Suprapubic skin (tissue), 3 donors: ENCODE data around the gene HECA.

Source experiments
- POLR2A ChIP-seq, 2 donors: fragments of 450-650 bp; IDR thresholded peaks; one replicate each; pipeline ENCODE4 v1.6.1; 2017; ENCODE audit warnings: antibody characterized with exemption in 2 of 2, mild to moderate bottlenecking in 2 of 2, moderate library complexity in 2 of 2
- TF ChIP-seq, protein P1 (sequence below), 2 donors: fragments of 200-600 bp in 1 of 2; fragments of 450-650 bp in 1 of 2; sonication (generic) in 1 of 2; IDR thresholded peaks; one replicate each; pipeline ENCODE4 v1.5.1; 2016 to 2019; ENCODE audit warnings: antibody characterized with exemption in 2 of 2, mild to moderate bottlenecking in 1 of 2, moderate library complexity in 1 of 2

DNA sequence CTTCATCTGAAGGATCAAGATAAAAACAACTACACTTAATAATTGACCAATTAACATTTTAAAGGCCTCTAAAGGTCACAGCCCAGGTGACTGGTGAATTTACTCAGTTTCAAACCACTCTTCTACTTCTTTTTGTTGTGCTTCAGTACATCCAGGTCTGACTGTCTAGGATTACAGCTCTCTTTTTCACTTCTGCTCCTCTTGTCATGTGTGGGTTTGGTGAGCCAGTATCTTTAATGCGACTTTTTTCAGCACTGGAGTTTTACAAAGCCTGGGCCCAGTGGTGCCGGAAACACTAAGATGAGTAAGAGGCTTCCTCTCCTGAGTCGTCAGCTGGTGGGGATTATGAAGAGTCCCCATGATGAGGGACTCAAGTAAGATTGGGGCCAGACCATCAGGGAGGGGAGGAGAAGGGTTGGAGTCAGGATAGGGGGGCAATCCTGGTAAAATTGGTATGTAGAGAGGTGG is 27.0 kb downstream of the HECA start:
- TF ChIP-seq, protein P1, sequence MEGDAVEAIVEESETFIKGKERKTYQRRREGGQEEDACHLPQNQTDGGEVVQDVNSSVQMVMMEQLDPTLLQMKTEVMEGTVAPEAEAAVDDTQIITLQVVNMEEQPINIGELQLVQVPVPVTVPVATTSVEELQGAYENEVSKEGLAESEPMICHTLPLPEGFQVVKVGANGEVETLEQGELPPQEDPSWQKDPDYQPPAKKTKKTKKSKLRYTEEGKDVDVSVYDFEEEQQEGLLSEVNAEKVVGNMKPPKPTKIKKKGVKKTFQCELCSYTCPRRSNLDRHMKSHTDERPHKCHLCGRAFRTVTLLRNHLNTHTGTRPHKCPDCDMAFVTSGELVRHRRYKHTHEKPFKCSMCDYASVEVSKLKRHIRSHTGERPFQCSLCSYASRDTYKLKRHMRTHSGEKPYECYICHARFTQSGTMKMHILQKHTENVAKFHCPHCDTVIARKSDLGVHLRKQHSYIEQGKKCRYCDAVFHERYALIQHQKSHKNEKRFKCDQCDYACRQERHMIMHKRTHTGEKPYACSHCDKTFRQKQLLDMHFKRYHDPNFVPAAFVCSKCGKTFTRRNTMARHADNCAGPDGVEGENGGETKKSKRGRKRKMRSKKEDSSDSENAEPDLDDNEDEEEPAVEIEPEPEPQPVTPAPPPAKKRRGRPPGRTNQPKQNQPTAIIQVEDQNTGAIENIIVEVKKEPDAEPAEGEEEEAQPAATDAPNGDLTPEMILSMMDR (IDR thresholded peaks at IDR 0.05), result no peak
- TF ChIP-seq POLR2A (IDR thresholded peaks at IDR 0.05), result no peak
